Smooth muscle cell of the brain vasculature (primary cell): ENCODE results near the gene FAF1.

Experiments used
- DNase-seq: peaks from one replicate; pipeline ENCODE4 v3.0.0-alpha.2; 2012; ENCODE audit warnings: low read depth, low spot score

The FAF1 gene

GRCh38 chr1:50497007-50497406 lies 463.1 kb downstream of the FAF1 start:
- no peak for DNase-seq

GRCh38 chr1:50493710-50494109 lies 466.4 kb downstream of the FAF1 start:
- DNase-seq = no peak

- DNase-seq = no peak
These were observed 467.9 kb downstream of the FAF1 start for GRCh38 chr1:50492142-50492541.

- no peak for DNase-seq
These were observed 468.9 kb downstream of the FAF1 start for GRCh38 chr1:50491142-50491541.

- no peak for DNase-seq
These were observed 469.4 kb downstream of the FAF1 start for GRCh38 chr1:50490640-50491039.

- DNase-seq = no peak
These were observed 471.2 kb downstream of the FAF1 start for GRCh38 chr1:50488876-50489275.

- DNase-seq = no peak
These were observed 471.7 kb downstream of the FAF1 start for GRCh38 chr1:50488356-50488755.

- no peak for DNase-seq
These were observed 472.3 kb downstream of the FAF1 start for GRCh38 chr1:50487725-50488124.

- DNase-seq = no peak
These were observed 478.8 kb downstream of the FAF1 start for GRCh38 chr1:50481142-50481736.

- DNase-seq = no peak
These were observed 483.3 kb downstream of the FAF1 start for GRCh38 chr1:50476800-50477199.

GRCh38 chr1:50474859-50475809 lies 484.9 kb downstream of the FAF1 start:
- DNase-seq = no peak

GRCh38 chr1:50473513-50473912 lies 486.6 kb downstream of the FAF1 start:
- no peak for DNase-seq

GRCh38 chr1:50471967-50472366 lies 488.1 kb downstream of the FAF1 start:
- no peak for DNase-seq

GRCh38 chr1:50462964-50463363 lies 497.1 kb downstream of the FAF1 start:
- no peak for DNase-seq

- no peak for DNase-seq
These were observed 501.6 kb downstream of the FAF1 start for GRCh38 chr1:50458507-50458906.

- DNase-seq = no peak
These were observed 505.2 kb downstream of the FAF1 start for GRCh38 chr1:50454911-50455310.

GRCh38 chr1:50453266-50453665 lies 506.8 kb downstream of the FAF1 start:
- no peak for DNase-seq

- no peak for DNase-seq
These were observed 507.4 kb downstream of the FAF1 start for GRCh38 chr1:50452700-50453099.

- no peak for DNase-seq
These were observed 509.0 kb downstream of the FAF1 start for GRCh38 chr1:50450861-50451653.

GRCh38 chr1:50447961-50448360 lies 512.1 kb downstream of the FAF1 start:
- DNase-seq = no peak

- DNase-seq = no peak
These were observed 518.9 kb downstream of the FAF1 start for GRCh38 chr1:50441183-50441582.

- no peak for DNase-seq
These were observed 521.1 kb downstream of the FAF1 start for GRCh38 chr1:50438945-50439344.
